KMS-11 (cell line): ENCODE results near the gene DPH2.

Experiments
- H2AFZ ChIP-seq: fragments of 200-600 bp; sonication (generic); 2 replicates; pipeline ENCODE4 v1.6.1; 2016; ENCODE audit warnings: antibody characterized with exemption, mixed run types, low read depth
- H3K27ac ChIP-seq: fragments of 200-600 bp; sonication (generic); 2 replicates; pipeline ENCODE4 v1.6.1; 2016; ENCODE audit warnings: mild to moderate bottlenecking, mixed run types
- H3K27me3 ChIP-seq: fragments of 200-600 bp; sonication (generic); 2 replicates; pipeline ENCODE4 v1.6.1; 2017; ENCODE audit warnings: mild to moderate bottlenecking, low read depth, mixed run types, moderate library complexity; ENCODE audit not compliant: insufficient read depth
- H3K36me3 ChIP-seq: fragments of 200-600 bp; sonication (generic); 2 replicates; pipeline ENCODE4 v1.6.1; 2017; ENCODE audit warnings: mild to moderate bottlenecking, mixed run types; ENCODE audit not compliant: insufficient read depth
- H3K4me1 ChIP-seq: fragments of 200-600 bp; sonication (generic); 2 replicates; pipeline ENCODE4 v1.6.1; 2016; ENCODE audit warnings: mild to moderate bottlenecking, low read depth, mixed run types; ENCODE audit not compliant: poor library complexity, severe bottlenecking
- H3K4me2 ChIP-seq: fragments of 200-600 bp; sonication (generic); 2 replicates; pipeline ENCODE4 v1.7.0; 2016; ENCODE audit warnings: mild to moderate bottlenecking, mixed run types
- H3K4me3 ChIP-seq: fragments of 200-600 bp; sonication (generic); IDR thresholded peaks from 2 replicates; pipeline ENCODE4 v1.6.1; 2017; ENCODE audit warnings: low read depth, low read length, mixed read lengths; ENCODE audit not compliant: insufficient read depth
- H3K79me2 ChIP-seq: fragments of 200-600 bp; sonication (generic); 2 replicates; pipeline ENCODE4 v1.6.1; 2016; ENCODE audit warnings: low read depth, mixed run types; ENCODE audit not compliant: insufficient read depth
- H3K9ac ChIP-seq: fragments of 200-600 bp; sonication (generic); 2 replicates; pipeline ENCODE4 v1.6.1; 2016; ENCODE audit warnings: mild to moderate bottlenecking, mixed run types
- H4K20me1 ChIP-seq: fragments of 200-600 bp; sonication (generic); 2 replicates; pipeline ENCODE4 v1.6.1; 2016; ENCODE audit warnings: mild to moderate bottlenecking, mixed run types; ENCODE audit not compliant: insufficient read depth
- CTCF ChIP-seq: fragments of 200-600 bp; sonication (generic); conservative IDR thresholded peaks from 2 replicates; pipeline ENCODE4 v1.6.1; 2017; ENCODE audit warnings: low read depth, mild to moderate bottlenecking, antibody characterized with exemption, low read length, moderate library complexity, mixed read lengths

Gene DPH2

GRCh38 chr1:43987159-43987902 is 17.5 kb downstream of the DPH2 start:
- no peak overlapping the region for H2AFZ ChIP-seq
- H3K9ac ChIP-seq: no peak overlapping the region
- no peaks in the 10 kb centered on the region for H3K27me3 ChIP-seq
- H3K4me2 ChIP-seq: no peak overlapping the region
- no peaks in the 10 kb centered on the region for H3K36me3 ChIP-seq
- H3K4me1 ChIP-seq: peaks cover 9% of the 10 kb centered on the region
- H3K4me3 ChIP-seq: no peak overlapping the region
- H4K20me1 ChIP-seq: no peaks in the 10 kb centered on the region
- no peak overlapping the region for H3K27ac ChIP-seq
- no peaks in the 10 kb centered on the region; the same call in 1 of the 2 replicates for H3K79me2 ChIP-seq
- no peak for TF ChIP-seq CTCF

GRCh38 chr1:43990271-43991199 is 20.7 kb downstream of the DPH2 start:
- Histone ChIP-seq H3K4me3 (no peak overlapping the region), H3K27ac (peak overlapping the region; percentile 42), H3K79me2 (no peaks in the 10 kb centered on the region), H3K4me2 (peak overlapping the region; percentile 76), H3K9ac (peak overlapping the region; percentile 45; the same call in 1 of the 2 replicates), H4K20me1 (no peaks in the 10 kb centered on the region), H3K4me1 (peaks cover 13% of the 10 kb centered on the region), H3K27me3 (no peaks in the 10 kb centered on the region), H3K36me3 (no peaks in the 10 kb centered on the region), H2AFZ (peak overlapping the region; percentile 69; the same call in 1 of the 2 replicates)
- TF ChIP-seq CTCF: no peak

GRCh38 chr1:43991200-43991475 is 21.3 kb downstream of the DPH2 start:
- Histone ChIP-seq H3K9ac (peak overlapping the region; percentile 45), H3K4me2 (peak overlapping the region; percentile 76), H3K79me2 (no peaks in the 10 kb centered on the region), H3K27ac (peak overlapping the region; percentile 42), H3K27me3 (no peaks in the 10 kb centered on the region), H3K4me3 (no peak overlapping the region), H2AFZ (peak overlapping the region; percentile 69), H3K4me1 (peaks cover 13% of the 10 kb centered on the region), H4K20me1 (no peaks in the 10 kb centered on the region), H3K36me3 (no peaks in the 10 kb centered on the region)
- TF ChIP-seq CTCF: no peak

- H3K27ac ChIP-seq: peak within 1 kb of the TSS; percentile 42
- H3K9ac ChIP-seq: peak within 1 kb of the TSS; percentile 45
- H2AFZ ChIP-seq: peak within 1 kb of the TSS; percentile 69
- no peaks in the 10 kb centered on the region for H3K79me2 ChIP-seq
- peaks cover 13% of the 10 kb centered on the region for H3K4me1 ChIP-seq
- no peaks in the 10 kb centered on the region for H3K36me3 ChIP-seq
- H4K20me1 ChIP-seq: no peaks in the 10 kb centered on the region
- H3K4me3 ChIP-seq: no peak within 1 kb of the TSS
- no peak for TF ChIP-seq CTCF
- no peaks in the 10 kb centered on the region for H3K27me3 ChIP-seq
- peak within 1 kb of the TSS; percentile 76 for H3K4me2 ChIP-seq
These were observed 21.8 kb downstream of the DPH2 start, which contains the start of gene CCDC24 for GRCh38 chr1:43991476-43992231. TSS of gene CCDC24 (plus strand) at chr1:43991599. CDS start at chr1:43991879, 280 bp downstream.
